ENCODE data around the gene PSMD5. TPM values are rescaled to one million over a fixed set of nuclear protein-coding genes. Genes with fewer than 3 reads are reported as not detected.
A peak's percentile ranks its signal among the peaks of the same experiment; 100 is the strongest.

The PSMD5 gene
- polyA plus RNA-seq, 1 experiment: 22.0 TPM

- POLR2A ChIA-PET: no interaction called here
These were observed 2.5 kb upstream of the PSMD5 start for GRCh38 chr9:120845255-120845654.

GRCh38 chr9:120841930-120842684, 615 bp downstream of the PSMD5 start:
- H3K4me3 ChIP-seq (ENCODE audit: low read depth, low read length): peak overlapping the region; percentile 98
- H3K27me3 ChIP-seq (ENCODE audit: control insufficient read depth, insufficient read depth, low read length): no peaks in the 10 kb centered on the region
- no peak for DNase-seq (ENCODE audit: low read depth)
- ChIA-PET POLR2A (no interaction called here), CTCF (no interaction called here)
- H3K36me3 ChIP-seq (ENCODE audit: control insufficient read depth, insufficient read depth, low read length): peaks cover 2% of the 10 kb centered on the region; the same call in 1 of the 2 replicates
- no peak for TF ChIP-seq CTCF (IDR thresholded peaks at IDR 0.05; ENCODE audit: insufficient read depth, low read depth, low read length)

More at GRCh38 chr9:120845255-120845654, 2.5 kb upstream of the PSMD5 start:
- peaks cover 2% of the 10 kb centered on the region; the same call in 1 of the 2 replicates for H3K36me3 ChIP-seq (ENCODE audit: control insufficient read depth, insufficient read depth, low read length)
- no peaks in the 10 kb centered on the region for H3K27me3 ChIP-seq (ENCODE audit: control insufficient read depth, insufficient read depth, low read length)
- no peak for TF ChIP-seq CTCF (IDR thresholded peaks at IDR 0.05; ENCODE audit: insufficient read depth, low read depth, low read length)
- CTCF ChIA-PET: interaction anchor here (0.6 kb wide), 1 partner anchor 90 kb away, joined by 3 read pairs; no protein-coding TSS in a partner anchor
- no peak for DNase-seq (ENCODE audit: low read depth)
- H3K4me3 ChIP-seq (ENCODE audit: low read depth, low read length): no peak overlapping the region

GRCh38 chr9:120839146-120839545, 3.6 kb downstream of the PSMD5 start:
- H3K27me3 ChIP-seq (ENCODE audit: control insufficient read depth, insufficient read depth, low read length): no peaks in the 10 kb centered on the region
- ChIA-PET POLR2A (no interaction called here), CTCF (no interaction called here)
- no peak for TF ChIP-seq CTCF (IDR thresholded peaks at IDR 0.05; ENCODE audit: insufficient read depth, low read depth, low read length)
- no peak overlapping the region for H3K4me3 ChIP-seq (ENCODE audit: low read depth, low read length)
- H3K36me3 ChIP-seq (ENCODE audit: control insufficient read depth, insufficient read depth, low read length): no peaks in the 10 kb centered on the region
- no peak for DNase-seq (ENCODE audit: low read depth)

GRCh38 chr9:120837921-120838320, 4.8 kb downstream of the PSMD5 start:
- no peak for TF ChIP-seq CTCF (IDR thresholded peaks at IDR 0.05; ENCODE audit: insufficient read depth, low read depth, low read length)
- POLR2A ChIA-PET: no interaction called here
- H3K27me3 ChIP-seq (ENCODE audit: control insufficient read depth, insufficient read depth, low read length): no peaks in the 10 kb centered on the region
- no peak overlapping the region for H3K4me3 ChIP-seq (ENCODE audit: low read depth, low read length)
- CTCF ChIA-PET: interaction anchor here (1.1 kb wide), 1 partner anchor 11 kb away, joined by 3 read pairs; no protein-coding TSS in a partner anchor
- H3K36me3 ChIP-seq (ENCODE audit: control insufficient read depth, insufficient read depth, low read length): no peaks in the 10 kb centered on the region
- no peak for DNase-seq (ENCODE audit: low read depth)

- H3K36me3 ChIP-seq (ENCODE audit: control insufficient read depth, insufficient read depth, low read length): peaks cover 2% of the 10 kb centered on the region; the same call in 1 of the 2 replicates
- no peak for DNase-seq (ENCODE audit: low read depth)
These were observed 9.4 kb downstream of the PSMD5 start for GRCh38 chr9:120833325-120833724.

More at GRCh38 chr9:120833325-120833724, 9.4 kb downstream of the PSMD5 start:
- TF ChIP-seq CTCF (IDR thresholded peaks at IDR 0.05; ENCODE audit: insufficient read depth, low read depth, low read length): no peak
- H3K27me3 ChIP-seq (ENCODE audit: control insufficient read depth, insufficient read depth, low read length): no peaks in the 10 kb centered on the region
- H3K4me3 ChIP-seq (ENCODE audit: low read depth, low read length): no peak overlapping the region
- POLR2A ChIA-PET: no interaction called here
- CTCF ChIA-PET: no interaction called here

All from BJ (cell line).